ENCODE data around the gene APBB1IP.
"Not testable (repeated sequence)": the region's sequence is repeated elsewhere in the genome, so short reads cannot be mapped to it uniquely, and the experiment has no call there.

Gene APBB1IP

GRCh38 chr10:26437637-26438461 is at the start of gene APBB1IP:
TSS of gene APBB1IP (plus strand) at chr10:26438341. CDS start at chr10:26492327, 53,986 bp downstream.
- DNase-seq (ENCODE audit: low read depth, low spot score), result peak; percentile 9

- no peak for DNase-seq (ENCODE audit: low read depth, low spot score)
These were observed 48.6 kb upstream of the APBB1IP start for GRCh38 chr10:26389533-26389932.

- peak; percentile 5 for DNase-seq (ENCODE audit: low read depth, low spot score)
These were observed 46.1 kb upstream of the APBB1IP start for GRCh38 chr10:26391701-26392695.

- DNase-seq (ENCODE audit: low read depth, low spot score), result not testable (repeated sequence)
These were observed 39.8 kb upstream of the APBB1IP start for GRCh38 chr10:26398353-26398752.

- peak; percentile 4 for DNase-seq (ENCODE audit: low read depth, low spot score)
These were observed 30.7 kb upstream of the APBB1IP start for GRCh38 chr10:26407406-26407969.

- no peak for DNase-seq (ENCODE audit: low read depth, low spot score)
These were observed 29.2 kb upstream of the APBB1IP start for GRCh38 chr10:26408858-26409494.

GRCh38 chr10:26410356-26410755 is 27.8 kb upstream of the APBB1IP start:
- no peak for DNase-seq (ENCODE audit: low read depth, low spot score)

- no peak for DNase-seq (ENCODE audit: low read depth, low spot score)
These were observed 25.2 kb upstream of the APBB1IP start for GRCh38 chr10:26412932-26413331.

- no peak for DNase-seq (ENCODE audit: low read depth, low spot score)
These were observed 24.8 kb upstream of the APBB1IP start for GRCh38 chr10:26413375-26413774.

- DNase-seq (ENCODE audit: low read depth, low spot score), result no peak
These were observed 21.0 kb upstream of the APBB1IP start for GRCh38 chr10:26417136-26417535.

- DNase-seq (ENCODE audit: low read depth, low spot score), result no peak
These were observed 15.2 kb upstream of the APBB1IP start for GRCh38 chr10:26422977-26423376.

GRCh38 chr10:26423722-26424121 is 14.4 kb upstream of the APBB1IP start:
- no peak for DNase-seq (ENCODE audit: low read depth, low spot score)

GRCh38 chr10:26430641-26431163 is 7.4 kb upstream of the APBB1IP start:
- no peak for DNase-seq (ENCODE audit: low read depth, low spot score)

- DNase-seq (ENCODE audit: low read depth, low spot score), result no peak
These were observed 5.2 kb upstream of the APBB1IP start for GRCh38 chr10:26432938-26433337.

- no peak for DNase-seq (ENCODE audit: low read depth, low spot score)
These were observed 2.3 kb upstream of the APBB1IP start for GRCh38 chr10:26435852-26436251.

GRCh38 chr10:26436848-26437247 is 1.3 kb upstream of the APBB1IP start:
- DNase-seq (ENCODE audit: low read depth, low spot score), result no peak

- peak; percentile 26 for DNase-seq (ENCODE audit: low read depth, low spot score)
These were observed 597 bp downstream of the APBB1IP start for GRCh38 chr10:26438534-26439341.

GRCh38 chr10:26439406-26440087 is 1.4 kb downstream of the APBB1IP start:
- DNase-seq (ENCODE audit: low read depth, low spot score), result no peak

GRCh38 chr10:26440088-26440470 is 1.9 kb downstream of the APBB1IP start:
- no peak for DNase-seq (ENCODE audit: low read depth, low spot score)
